Measurements from ENCODE around the gene TPSAB1.

DNA sequence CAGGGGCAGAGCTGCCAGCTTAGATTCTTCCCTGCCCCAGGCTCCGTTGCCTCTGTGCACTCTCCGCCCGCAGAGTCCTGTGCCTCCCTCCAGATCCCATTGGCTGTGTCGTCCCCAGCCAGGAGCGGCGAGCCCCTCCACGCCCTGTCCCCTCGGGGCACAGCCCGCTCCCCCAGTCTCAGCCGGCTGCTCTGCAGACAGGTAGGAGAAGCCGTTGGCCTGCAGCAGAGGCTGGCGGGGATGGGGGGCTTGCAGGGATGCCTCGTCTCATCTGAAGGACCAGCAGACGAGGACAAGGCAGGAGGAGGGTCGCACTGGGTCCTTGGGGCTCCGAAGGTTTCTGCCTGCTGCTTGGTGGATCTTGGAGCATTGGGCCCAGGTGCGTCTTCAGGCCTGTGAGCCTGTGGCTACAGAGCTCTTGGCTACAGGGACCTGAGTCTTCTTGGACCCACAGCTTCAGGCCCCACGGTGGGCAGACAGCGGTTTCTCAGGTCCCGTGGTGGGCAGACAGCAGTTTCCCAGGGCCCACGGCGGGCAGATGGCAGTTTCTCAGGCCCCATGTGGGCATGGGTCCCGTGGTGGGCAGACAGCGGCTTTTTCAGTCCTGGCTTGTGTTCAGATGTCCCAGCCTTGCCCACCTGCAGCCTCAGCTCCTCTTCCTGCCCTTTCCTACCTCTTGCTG, 21.4 kb upstream of the TPSAB1 start:
- TF ChIP-seq, protein P1, sequence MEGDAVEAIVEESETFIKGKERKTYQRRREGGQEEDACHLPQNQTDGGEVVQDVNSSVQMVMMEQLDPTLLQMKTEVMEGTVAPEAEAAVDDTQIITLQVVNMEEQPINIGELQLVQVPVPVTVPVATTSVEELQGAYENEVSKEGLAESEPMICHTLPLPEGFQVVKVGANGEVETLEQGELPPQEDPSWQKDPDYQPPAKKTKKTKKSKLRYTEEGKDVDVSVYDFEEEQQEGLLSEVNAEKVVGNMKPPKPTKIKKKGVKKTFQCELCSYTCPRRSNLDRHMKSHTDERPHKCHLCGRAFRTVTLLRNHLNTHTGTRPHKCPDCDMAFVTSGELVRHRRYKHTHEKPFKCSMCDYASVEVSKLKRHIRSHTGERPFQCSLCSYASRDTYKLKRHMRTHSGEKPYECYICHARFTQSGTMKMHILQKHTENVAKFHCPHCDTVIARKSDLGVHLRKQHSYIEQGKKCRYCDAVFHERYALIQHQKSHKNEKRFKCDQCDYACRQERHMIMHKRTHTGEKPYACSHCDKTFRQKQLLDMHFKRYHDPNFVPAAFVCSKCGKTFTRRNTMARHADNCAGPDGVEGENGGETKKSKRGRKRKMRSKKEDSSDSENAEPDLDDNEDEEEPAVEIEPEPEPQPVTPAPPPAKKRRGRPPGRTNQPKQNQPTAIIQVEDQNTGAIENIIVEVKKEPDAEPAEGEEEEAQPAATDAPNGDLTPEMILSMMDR (IDR thresholded peaks at IDR 0.05) = no peak
- TF ChIP-seq POLR2A (IDR thresholded peaks at IDR 0.05) (no peak), POLR2AphosphoS5 (IDR thresholded peaks at IDR 0.05) (no peak), EP300 (IDR thresholded peaks at IDR 0.05) (no peak)
